Islet precursor cell (in vitro differentiated cells): Measurements from ENCODE around the gene GPR150.

Experiments
- DNase-seq: peaks from one replicate; pipeline ENCODE4 v3.0.0-alpha.2; 2018

Gene GPR150

GRCh38 chr5:95654196-95654595, 34.3 kb downstream of the GPR150 start:
- DNase-seq, result no peak

- DNase-seq, result no peak
Measured at GRCh38 chr5:95655575-95655974, 35.7 kb downstream of the GPR150 start.

- DNase-seq, result no peak
Measured at GRCh38 chr5:95660060-95660459, 40.2 kb downstream of the GPR150 start.

- DNase-seq, result no peak
Measured at GRCh38 chr5:95662946-95663345, 43.1 kb downstream of the GPR150 start.

GRCh38 chr5:95664204-95664786, 44.4 kb downstream of the GPR150 start:
- no peak for DNase-seq

GRCh38 chr5:95667061-95667618, 47.3 kb downstream of the GPR150 start:
- no peak for DNase-seq

GRCh38 chr5:95667678-95668077, 47.8 kb downstream of the GPR150 start:
- no peak for DNase-seq

GRCh38 chr5:95668216-95668615, 48.3 kb downstream of the GPR150 start:
- DNase-seq, result no peak

GRCh38 chr5:95668728-95669127, 48.8 kb downstream of the GPR150 start:
- no peak for DNase-seq

GRCh38 chr5:95669540-95669939, 49.7 kb downstream of the GPR150 start:
- DNase-seq, result peak; percentile 66

GRCh38 chr5:95669985-95670384, 50.1 kb downstream of the GPR150 start:
- DNase-seq, result no peak

- no peak for DNase-seq
Measured at GRCh38 chr5:95670568-95670967, 50.7 kb downstream of the GPR150 start.
